Measurements from ENCODE around the gene PDZD4.

The PDZD4 gene

DNA sequence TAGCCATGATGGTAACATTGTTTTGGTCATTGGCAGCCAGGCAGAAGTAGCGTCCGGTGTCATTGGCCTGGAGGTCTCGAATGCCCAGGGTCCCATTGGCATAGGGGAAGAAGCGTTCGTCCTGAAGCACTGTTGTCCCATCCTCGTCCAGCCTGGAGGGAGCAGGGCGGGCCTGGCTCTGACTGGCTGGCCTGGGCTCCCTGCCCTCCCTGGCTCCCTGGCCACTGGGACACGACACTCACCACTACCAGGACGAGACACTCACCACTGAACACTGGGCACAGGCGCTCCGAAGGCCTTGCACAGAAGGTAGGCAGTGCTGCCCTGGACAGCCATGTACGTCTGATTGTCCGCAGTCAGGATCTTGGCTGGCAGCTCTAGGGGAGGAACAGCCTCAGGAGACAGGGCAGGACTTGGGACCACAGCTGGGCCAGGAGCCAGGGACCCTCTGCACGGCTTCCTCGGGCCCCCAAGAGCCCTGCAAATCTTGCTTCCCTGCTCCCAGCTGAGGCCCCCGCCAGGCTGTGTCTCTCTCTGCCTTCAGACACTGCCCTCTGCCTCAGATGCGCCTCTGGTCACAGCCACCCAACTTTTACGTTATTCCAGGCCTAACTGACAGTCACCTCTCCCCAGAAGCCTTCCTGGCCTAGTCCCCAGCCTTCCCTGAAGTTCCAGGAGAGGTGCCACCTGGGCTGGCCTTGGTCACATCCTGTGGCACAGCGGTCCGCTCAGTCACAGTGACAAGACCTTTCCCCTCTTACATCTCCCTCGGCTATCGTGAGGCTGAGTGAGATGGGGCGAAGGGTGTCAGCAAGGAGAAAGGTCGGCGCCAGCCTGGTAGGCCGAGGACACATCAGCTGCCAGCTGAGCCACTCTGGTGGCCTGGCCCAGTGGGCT is 38.5 kb upstream of the PDZD4 start:
- no peak for DNase-seq (ENCODE audit: low spot score)

DNA sequence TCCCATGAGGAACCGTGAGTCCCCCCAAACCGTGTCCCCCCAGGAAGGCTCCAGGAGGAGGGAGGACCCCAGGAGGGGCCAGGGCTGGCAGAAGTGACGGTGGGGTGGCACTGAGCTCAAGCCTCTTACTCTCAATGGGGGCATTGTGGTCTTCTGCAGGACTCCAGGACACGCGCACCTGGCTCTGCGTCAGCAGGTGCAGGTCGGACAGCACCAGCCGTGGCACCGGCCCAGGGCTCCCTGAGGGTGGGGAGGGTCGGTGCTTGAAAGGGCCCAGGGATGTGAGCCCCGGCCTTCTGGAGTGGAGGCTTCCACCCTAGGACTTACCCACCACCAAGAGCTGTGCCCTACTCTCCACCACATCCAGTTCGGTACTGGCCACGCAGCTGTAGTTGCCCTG is 37.3 kb upstream of the PDZD4 start:
- DNase-seq (ENCODE audit: low spot score) = no peak

DNA sequence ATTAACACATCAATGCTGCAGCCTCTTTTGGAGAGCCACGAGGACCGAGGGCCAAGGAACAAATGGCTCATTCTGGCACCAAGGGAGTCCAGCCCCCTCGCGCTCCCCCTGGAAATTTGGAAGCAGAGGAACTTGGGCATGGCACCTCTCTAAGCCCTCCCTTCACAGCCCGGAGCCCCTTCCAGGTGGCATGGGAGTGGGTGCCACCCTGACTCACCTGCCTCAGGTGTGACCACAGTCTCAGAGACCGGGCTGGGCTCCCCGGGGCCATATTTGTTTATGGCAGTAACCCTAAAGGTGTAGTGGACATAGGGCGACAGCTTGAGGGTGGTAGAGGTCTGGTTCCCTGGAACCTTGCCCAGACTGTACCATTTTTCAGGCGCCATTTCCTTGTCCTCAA is 36.8 kb upstream of the PDZD4 start:
- DNase-seq (ENCODE audit: low spot score) = no peak

DNA sequence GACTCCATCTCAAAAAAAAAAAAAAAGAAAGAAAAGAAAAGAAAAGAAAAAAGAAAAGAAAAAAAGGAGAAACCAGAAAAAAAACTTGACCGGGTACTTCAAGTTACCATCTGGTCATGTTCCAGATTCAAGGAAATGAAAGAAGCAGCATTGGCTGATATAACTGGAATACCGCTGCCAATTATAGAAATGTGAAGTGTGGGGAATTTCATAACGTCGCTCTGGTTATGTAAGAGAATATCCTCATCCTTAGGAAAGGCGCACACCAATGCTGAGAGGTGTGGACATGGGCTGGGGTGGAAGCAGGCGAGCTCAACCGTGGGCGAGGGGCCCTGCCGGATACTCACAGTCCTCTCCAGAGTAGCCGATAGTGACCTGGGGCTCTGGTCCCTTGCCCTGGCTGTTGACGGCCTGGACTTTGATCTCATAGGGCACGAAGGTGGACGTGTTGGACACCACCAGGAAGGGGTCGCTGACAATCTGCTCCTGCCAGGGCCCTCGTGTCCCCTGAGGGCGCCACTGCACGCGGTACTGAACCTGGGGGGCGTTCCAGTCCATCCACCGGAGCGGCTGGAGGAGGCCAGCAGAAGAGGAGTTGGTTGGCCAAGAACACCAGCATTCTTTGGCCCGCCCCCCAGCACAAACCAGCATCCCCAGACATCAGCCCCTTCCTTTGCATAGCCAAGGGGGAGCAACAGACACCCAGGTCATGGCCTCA is 36.1 kb upstream of the PDZD4 start:
- DNase-seq (ENCODE audit: low spot score) = no peak

DNA sequence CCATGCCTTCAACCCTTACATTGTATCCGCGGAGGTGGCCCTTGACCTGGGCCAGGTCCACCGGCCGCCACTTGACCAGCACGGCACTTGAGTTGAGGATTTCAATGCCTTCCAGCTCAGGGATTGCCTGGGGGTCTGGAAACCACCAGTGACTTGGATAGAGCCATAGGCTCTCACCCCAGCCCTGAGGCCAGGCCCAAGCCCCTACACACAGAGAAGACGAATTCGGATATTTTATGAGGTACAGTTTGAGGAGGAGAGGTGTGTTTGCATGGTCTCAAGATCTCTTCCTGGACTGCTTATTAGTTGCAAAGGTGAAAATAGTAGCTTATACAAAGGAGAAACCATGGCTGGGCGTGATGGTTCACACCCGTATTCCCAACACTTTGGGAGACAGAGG is 35.3 kb upstream of the PDZD4 start:
- no peak for DNase-seq (ENCODE audit: low spot score)

DNA sequence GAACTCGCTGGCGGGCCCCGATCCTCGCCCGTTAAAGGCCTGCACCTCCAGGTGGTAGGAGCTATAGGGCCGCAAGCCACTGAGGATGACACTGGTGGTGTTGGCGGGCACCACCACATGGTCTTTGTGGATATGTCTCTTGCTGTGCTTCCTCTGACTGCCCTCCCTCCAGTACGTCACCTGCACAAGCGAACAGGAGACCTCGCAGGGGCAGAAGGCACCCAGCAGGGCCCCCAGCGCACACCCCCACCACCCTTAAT is 34.9 kb upstream of the PDZD4 start:
- no peak for DNase-seq (ENCODE audit: low spot score)

DNA sequence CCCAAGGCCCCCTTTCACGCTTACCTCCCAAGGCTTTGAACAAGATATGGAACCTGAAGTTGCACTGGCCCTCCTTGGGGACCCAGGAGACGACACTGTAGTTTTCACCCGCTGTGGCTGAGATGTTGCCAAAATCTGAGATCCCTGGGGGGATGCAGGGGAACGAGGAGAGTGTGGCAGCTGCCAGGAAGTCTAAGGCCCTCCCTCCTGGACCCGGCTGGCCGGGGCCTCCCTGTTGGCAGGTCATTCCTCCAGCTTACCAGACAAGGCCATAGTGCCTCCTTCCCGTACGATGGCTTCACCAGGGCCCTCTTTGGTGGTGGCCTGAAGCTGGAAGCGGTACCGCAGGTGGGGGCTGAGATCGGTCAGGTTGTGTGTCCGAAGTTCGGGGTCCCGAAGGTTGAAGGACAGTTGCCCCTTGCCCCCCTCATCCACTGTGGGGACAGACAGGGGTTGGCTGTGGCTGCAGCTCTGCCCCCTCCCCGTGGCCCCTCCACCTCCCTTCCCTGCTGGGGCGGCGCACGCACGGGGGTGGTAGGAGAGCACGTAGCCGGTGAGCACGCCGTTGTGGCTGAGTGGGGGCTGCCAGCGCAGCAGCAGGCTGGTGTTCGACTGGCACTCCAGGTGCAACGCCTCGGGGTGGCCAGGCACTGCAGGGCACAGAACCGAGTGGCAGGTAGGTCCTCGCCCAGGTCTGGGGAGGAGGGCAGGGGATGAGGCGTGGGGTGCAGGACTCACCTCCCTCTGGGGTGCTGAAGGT is 34.4 kb upstream of the PDZD4 start:
- no peak for DNase-seq (ENCODE audit: low spot score)

DNA sequence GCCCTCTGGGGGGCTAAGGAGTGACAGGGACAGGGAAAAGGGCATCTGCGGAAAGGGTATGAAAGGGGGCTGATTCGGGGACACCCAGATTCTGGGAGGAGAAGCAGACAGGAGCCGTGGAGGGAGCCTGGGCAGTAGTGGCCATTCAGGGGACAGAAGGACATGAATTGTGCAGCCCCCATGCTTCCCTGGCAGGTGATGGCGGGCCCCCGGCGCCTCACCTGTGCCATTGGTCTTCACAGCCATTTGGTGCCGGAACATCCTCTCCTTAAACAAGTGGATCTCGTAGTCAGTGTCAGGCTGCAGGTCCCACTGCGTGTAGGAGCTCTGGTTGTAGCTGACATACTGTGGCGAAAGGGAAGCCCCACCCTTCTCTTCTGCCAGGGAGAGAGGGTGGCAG is 33.8 kb upstream of the PDZD4 start:
- no peak for DNase-seq (ENCODE audit: low spot score)

DNA sequence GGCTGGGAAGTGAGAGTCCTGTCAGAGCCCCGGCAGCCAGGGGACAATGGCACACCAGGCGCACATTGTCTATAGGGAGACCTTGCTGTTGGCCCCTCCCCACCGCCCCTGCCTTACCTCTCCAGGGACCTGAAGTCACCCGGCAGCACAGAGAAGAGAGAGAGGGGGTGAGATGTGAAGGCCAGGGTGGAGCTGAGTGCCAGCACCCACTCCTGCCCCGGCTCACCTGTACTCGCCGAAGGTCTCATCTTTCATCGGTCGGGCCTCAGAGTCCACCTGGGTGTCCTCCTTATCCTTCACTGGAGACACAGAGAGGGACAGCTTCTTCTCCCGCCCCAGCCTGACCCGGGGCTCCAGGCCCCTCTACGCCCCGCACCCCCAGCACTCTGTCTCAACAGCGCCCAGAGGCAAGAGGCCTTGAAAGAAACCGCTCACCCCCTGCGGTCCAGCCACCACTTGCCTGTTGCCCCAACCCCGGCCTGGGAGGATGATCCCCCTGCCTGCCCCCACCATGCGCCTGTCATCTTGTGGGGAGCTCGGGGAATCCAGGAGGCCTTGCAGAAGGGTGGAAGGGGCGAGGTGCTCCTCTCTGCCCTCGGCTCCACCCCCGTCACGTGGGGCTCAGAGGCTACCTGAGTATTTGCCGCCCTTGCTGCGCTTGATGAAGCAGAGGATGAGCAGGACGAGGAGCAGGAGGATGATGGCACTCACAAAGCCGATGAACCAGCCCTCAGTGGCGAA is 33.1 kb upstream of the PDZD4 start:
- no peak for DNase-seq (ENCODE audit: low spot score)

DNA sequence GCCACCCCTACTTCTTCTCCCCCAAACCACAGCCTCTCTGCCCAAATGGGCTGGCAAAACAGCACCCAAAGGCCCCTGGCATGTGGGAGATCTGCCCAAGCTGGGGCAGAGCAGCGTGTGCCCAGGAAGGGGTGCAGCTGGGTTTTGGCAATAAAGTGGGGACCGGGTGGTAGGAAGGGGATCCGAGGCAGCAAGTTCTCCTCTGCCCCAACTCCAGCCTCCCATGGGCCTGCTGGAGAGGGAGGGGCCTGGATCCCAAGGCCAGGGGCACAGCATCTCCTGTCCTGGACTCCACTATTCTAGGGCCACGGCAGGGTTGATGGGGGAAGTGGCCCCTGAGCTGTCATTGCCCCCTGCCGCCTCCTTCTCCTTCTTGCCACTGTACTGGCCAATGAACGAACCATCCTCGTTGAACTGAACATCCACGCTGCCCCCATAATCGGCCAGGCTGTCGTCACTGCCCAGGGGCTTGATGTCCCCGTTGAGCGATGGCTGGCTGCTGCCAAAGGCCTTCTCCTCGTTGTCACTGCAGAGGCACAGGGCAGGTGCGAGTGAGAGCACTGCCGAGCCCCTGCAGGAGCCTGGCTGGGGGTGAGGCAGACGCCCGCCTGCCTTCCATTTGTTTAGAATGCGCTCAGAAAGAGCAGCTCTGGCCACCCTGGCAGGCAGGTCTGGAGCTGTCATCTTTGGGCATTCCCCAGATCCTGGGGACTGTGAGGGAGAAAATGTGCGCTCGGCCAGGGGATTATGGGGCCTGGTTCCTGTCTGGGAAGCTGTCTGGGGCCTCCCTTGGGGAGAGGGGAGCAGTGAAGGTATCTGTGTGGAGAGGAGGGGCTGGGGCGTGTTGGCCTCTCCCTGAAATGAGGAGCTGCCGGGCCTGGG is 32.3 kb upstream of the PDZD4 start:
- DNase-seq (ENCODE audit: low spot score) = no peak

DNA sequence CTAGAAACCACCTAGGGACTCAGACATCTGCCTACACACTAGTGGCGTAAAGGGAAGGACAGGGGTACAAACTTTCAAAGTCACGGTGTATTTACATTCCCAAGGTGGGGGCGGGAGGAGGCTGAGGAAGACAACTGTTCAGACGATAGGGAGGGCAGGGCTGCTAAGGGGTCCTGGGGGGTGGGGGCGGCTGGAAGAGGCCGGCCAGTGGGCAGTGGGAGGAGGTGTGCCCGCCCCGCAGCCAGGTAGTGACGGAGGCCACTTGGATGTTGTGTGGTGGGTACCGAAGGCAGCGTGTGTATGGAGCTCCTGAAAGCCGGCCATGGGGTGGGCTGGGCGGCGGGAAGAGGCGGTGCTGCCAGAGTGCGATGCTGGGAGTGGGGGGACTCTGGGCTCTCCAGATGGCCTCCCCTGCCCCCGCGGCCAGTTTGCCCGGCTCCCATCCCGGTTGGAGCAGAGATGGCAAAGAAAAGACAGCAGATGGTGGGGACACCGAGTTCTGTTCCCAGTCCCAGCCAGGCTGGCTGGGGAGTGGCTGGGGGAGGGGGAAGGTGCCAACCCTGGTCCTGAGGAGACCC is 31.5 kb upstream of the PDZD4 start:
- no peak for DNase-seq (ENCODE audit: low spot score)

DNA sequence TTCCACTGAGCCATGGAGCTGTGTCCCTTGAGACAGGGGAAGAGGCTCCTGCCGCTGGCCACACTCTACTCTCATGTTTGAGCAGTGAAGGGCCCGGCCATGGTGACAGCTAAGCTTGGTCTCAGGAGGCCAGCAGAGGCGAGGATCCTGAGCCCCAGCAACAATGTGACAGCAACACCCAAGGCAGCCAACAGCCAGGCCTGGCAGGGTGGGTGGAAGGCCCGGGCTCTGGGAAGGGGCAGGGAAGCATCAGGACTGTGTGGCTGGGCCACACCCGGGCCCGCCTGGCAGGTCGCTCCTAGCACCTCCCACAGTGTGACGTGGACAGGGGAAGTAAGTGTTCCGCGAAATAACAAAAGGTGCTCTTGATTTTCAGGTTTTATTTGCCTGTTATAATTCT is 30.8 kb upstream of the PDZD4 start:
- DNase-seq (ENCODE audit: low spot score) = no peak

DNA sequence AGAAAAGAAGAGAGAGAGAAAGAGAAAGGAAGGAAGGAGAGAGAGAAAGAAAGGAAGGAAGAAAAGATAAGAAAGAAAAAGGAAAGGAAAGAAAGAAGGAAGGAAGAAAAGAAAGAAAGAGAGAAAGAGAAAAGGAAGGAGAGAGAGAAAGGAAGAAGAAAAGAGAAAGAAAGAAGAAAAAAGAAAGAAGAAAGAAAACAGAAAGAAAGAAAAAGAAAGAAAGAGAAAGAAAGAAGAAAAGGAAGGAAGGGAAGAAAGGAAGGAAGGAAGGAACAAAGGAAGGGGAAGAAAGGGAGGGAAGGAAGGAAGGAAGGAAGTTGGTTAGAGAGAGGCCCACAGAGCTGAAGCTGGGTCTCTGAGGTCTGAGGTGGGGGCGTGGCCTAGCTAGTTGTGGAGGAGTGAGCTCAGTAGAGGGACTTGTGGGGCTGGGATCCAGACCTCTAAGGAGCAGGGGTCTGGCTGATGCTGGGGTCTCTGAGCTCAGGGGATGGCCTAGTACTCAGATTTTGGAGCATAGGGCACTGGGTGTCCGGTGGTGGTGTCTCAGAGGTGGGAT is 27.1 kb upstream of the PDZD4 start:
- no peak for DNase-seq (ENCODE audit: low spot score)

DNA sequence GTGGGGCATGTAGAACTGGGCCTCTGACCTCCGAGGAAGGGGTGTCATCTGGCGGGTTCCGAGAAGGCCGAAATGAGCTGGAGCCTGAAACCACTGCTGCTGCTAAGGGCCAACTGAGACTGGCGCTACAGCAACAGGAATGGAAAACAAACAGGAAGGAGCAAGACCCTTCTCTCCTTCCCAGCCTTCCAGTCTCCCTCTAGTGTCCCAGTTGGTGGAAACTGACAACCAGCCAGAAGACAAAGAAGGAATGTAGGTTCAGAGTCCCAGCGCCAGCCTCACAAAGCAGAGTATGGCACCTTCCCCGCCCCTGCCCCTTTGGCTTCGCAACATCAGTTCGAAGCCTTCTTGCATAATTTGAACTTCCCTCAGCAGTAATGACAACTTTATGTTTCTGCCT is 24.4 kb upstream of the PDZD4 start:
- DNase-seq (ENCODE audit: low spot score) = no peak

DNA sequence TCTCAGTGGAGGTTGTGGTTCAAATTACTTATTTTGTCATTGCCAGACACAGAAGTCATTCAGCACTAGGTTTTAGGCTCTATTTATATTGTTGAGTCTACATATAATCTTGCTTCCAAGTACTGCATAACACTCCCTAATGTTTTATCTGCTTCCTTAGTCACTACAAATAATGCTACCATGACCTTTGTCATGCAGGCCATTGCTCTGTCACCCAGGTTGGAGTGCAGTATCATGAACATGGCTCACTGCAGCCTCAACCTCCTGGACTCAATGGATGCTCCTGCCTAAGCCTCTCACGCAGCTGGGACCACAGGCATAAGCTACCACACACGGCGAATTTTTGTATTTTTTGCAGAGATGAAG is 23.5 kb upstream of the PDZD4 start:
- no peak for DNase-seq (ENCODE audit: low spot score)

DNA sequence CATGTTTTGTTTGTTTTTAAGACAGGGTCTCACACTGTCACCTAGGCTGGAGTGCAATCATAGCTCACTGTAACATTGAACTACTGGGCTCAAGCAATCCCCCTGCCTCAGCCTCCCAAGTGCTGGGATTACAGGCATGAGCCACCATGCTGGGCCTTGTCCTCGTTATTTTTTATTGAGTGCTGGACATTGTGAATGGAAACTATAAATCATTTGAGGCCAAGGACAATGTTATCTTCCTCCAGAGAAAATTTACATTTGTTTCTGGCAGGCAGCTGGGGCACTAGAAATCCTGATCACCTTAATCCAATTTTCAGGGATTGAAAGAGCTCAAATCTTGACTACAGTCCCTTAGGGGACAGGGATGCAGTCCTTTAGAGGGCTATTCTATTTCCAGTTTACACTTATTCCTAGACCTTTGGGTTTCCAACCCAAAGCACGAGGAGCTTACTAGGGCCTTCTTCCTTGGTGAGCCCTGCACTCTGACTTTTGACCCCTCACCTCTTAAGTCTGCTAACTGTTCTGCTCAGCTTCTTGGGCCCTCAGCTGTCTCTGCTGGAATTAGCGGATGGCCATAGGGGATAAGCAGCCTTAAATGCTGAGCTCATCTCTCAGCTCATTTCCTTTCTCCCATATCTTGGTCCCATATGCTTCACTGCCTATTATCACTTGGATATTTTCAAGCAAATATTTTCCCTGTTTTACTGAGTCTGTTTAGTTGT is 23.0 kb upstream of the PDZD4 start:
- DNase-seq (ENCODE audit: low spot score) = no peak

DNA sequence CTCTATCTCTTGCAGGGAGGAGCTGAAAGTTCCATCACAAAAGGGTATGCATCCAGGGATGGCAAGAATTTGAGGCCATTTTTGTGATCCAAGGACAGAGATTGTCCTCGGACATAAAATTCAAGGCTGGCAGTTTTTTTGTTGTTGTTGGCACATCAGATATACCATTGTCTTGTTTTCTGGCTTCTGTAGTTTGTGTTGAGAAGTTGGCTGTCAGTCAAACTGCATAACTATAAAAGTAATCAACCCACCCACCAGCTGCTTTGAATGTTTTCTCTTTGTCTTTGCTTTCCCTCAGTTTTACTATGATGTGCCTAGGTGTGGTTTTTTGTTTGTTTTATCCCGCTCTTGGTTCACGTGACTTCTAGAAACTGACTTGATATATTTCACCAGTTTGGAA is 21.6 kb upstream of the PDZD4 start:
- DNase-seq (ENCODE audit: low spot score) = no peak

DNA sequence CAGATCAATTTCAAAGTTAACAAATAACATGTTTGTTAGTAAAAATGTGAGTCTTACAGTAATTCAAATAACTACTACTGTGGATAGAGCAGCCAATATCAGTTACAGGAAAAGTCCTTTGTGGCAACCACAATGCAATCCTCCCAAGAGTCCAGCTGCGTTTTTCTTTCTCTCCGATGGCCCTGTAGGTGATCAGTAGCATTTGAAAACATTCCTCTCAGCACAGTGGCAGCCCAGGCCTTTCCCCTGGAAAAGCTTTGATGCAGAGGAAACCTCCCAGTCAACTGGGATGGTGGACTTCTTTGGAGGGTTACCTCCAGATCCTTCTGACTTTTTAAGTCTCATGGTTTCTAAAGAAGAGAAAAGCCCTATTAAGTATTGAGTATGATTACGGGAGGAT is 18.0 kb upstream of the PDZD4 start:
- no peak for DNase-seq (ENCODE audit: low spot score)

DNA sequence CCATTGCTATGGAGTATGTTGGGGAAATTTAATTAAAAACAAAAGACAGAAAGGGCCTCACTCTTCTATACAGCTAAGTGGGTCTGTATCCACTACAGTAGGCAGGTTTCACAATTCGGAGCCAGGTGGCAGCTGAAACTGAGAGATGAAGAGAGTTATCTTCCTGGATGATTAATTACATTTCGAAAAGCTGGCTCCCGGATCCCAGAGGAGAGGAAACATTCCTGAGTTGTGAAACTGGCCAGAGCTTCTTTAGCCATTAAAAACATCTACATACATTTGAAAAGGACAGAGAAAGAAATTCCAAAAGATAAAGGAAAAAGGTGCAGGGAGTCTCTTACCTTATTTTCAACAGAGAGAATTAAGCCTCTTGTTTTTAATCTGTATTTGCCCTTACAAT is 15.5 kb upstream of the PDZD4 start:
- no peak for DNase-seq (ENCODE audit: low spot score)

DNA sequence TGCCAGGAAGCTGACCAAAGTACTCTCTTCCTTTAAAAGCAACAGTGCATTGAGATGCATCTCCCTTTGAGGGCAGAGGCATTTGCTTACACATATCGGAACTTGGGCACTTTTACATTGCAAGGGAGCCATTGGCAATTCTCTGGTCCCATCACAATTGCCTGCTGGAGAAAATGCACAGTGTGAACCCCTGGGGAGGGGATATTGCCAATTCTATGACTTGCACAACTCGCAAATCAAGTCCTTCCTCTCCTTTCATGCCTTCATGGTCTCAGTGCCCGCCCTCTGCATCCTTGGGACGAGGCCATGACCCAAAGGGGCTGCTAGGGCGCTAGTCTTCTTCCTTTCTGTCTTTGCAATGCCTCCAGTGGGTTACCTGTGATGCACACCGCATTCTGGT is 14.9 kb upstream of the PDZD4 start:
- DNase-seq (ENCODE audit: low spot score) = no peak
